ENCODE data around the gene DCUN1D4.
"Not testable (repeated sequence)": the region's sequence is repeated elsewhere in the genome, so short reads cannot be mapped to it uniquely, and the experiment has no call there.

The DCUN1D4 gene

DNA sequence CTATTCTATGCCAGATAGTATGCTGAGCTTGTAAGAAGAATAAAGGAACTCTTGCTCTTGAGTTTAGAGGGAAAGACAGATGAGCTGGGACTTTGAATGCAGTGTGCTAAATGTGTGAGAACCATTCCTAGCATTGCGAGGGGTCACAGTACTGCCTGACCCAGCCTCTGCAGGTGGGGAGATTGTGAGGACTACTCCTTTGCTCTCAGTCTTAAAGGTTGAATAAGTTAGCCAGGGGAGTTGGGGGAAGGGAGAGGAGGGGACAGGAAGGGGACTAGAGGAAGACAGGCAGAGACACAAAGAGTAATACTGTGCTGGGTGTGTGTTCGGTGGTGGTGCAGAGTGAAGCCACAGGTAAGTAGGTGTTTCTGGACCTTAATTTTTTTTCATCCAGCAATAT is 41.7 kb downstream of the DCUN1D4 start:
- no peaks in the 10 kb centered on the region for H3K27me3 ChIP-seq (replicated peaks; ENCODE audit: control insufficient read depth, insufficient read depth, low read length)
- no peak overlapping the region for H3K4me3 ChIP-seq (replicated peaks; ENCODE audit: low read depth, low read length)
- peaks cover 4% of the 10 kb centered on the region for H3K36me3 ChIP-seq (ENCODE audit: control insufficient read depth, insufficient read depth, low read length)
- TF ChIP-seq, protein P1, sequence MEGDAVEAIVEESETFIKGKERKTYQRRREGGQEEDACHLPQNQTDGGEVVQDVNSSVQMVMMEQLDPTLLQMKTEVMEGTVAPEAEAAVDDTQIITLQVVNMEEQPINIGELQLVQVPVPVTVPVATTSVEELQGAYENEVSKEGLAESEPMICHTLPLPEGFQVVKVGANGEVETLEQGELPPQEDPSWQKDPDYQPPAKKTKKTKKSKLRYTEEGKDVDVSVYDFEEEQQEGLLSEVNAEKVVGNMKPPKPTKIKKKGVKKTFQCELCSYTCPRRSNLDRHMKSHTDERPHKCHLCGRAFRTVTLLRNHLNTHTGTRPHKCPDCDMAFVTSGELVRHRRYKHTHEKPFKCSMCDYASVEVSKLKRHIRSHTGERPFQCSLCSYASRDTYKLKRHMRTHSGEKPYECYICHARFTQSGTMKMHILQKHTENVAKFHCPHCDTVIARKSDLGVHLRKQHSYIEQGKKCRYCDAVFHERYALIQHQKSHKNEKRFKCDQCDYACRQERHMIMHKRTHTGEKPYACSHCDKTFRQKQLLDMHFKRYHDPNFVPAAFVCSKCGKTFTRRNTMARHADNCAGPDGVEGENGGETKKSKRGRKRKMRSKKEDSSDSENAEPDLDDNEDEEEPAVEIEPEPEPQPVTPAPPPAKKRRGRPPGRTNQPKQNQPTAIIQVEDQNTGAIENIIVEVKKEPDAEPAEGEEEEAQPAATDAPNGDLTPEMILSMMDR (IDR thresholded peaks at IDR 0.05; ENCODE audit: insufficient read depth, low read length, poor library complexity, severe bottlenecking), result no peak
- DNase-seq (ENCODE audit: extremely low read depth, insufficient read length), result no peak

DNA sequence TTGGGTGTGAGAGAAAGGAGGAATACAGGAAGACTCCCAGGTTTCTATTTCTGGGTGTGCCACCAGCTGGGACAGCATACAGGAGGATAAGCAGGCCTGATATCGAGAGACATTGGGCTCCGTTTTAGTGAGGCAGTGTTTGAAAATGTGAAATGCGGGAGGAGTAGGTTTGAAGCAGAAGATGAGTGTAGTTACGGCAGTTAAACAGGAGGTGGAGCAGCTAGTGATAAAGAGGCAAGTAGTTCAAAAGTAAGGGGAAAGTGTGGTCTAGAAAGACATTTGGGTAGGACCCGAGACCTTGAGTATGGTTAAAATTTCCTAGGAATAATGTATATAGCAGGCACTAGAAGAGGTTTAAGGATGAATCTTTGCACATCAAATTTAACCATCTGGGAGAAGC is 42.4 kb downstream of the DCUN1D4 start:
- Histone ChIP-seq H3K27me3 (replicated peaks; ENCODE audit: control insufficient read depth, insufficient read depth, low read length) (no peaks in the 10 kb centered on the region), H3K36me3 (ENCODE audit: control insufficient read depth, insufficient read depth, low read length) (peaks cover 2% of the 10 kb centered on the region), H3K4me3 (replicated peaks; ENCODE audit: low read depth, low read length) (no peak overlapping the region)
- no peak for DNase-seq (ENCODE audit: extremely low read depth, insufficient read length)
- TF ChIP-seq, protein P1 (IDR thresholded peaks at IDR 0.05; ENCODE audit: insufficient read depth, low read length, poor library complexity, severe bottlenecking), result peak; percentile 42

DNA sequence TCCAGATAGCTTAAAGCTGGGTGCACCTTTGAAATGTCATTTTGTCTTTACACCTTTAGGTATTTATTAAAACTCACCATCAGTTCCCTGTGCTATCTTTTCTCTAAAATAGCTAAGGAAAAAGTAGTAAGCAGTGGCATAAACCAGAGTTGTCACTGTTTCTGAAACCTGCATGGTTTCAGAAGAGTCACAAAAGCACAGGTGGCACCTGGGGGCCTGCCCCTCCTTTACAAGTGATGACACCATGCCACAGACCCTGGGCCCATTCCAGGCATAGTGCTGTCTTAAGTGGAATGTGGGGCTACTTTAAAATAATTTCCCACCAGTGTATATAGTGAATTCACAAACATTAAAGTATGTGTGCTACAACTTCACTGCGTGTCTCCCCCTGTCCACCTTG is 47.8 kb downstream of the DCUN1D4 start:
- H3K36me3 ChIP-seq (ENCODE audit: control insufficient read depth, insufficient read depth, low read length), result peaks cover 4% of the 10 kb centered on the region
- TF ChIP-seq, protein P1 (IDR thresholded peaks at IDR 0.05; ENCODE audit: insufficient read depth, low read length, poor library complexity, severe bottlenecking), result no peak
- DNase-seq (ENCODE audit: extremely low read depth, insufficient read length), result no peak

DNA sequence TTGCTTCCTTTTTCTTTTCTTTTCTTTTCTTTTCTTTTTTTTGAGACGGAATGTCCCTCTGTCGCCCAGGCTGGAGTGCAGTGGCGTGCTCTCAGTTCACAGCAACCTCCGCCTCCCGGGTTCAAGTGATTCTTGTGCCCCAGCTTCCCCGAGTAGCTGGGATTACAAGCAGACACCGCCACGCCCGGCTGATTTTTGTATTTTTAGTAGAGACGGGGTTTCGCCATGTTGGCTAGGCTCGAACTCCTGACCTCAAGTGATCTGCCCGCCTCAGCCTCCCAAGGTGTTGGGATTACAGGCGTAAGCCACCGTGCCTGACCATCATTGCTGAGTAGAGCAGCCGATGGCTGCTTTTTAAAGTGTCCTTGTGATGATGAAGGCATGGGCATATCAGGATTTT is 50.4 kb downstream of the DCUN1D4 start:
- not testable (repeated sequence) for H3K4me3 ChIP-seq (replicated peaks; ENCODE audit: low read depth, low read length); H3K36me3 ChIP-seq (ENCODE audit: control insufficient read depth, insufficient read depth, low read length); H3K27me3 ChIP-seq (replicated peaks; ENCODE audit: control insufficient read depth, insufficient read depth, low read length); DNase-seq (ENCODE audit: extremely low read depth, insufficient read length)

More for the DNA sequence above, 47.8 kb downstream of the DCUN1D4 start:
- Histone ChIP-seq H3K4me3 (replicated peaks; ENCODE audit: low read depth, low read length) (no peak overlapping the region), H3K27me3 (replicated peaks; ENCODE audit: control insufficient read depth, insufficient read depth, low read length) (no peaks in the 10 kb centered on the region)

DNA sequence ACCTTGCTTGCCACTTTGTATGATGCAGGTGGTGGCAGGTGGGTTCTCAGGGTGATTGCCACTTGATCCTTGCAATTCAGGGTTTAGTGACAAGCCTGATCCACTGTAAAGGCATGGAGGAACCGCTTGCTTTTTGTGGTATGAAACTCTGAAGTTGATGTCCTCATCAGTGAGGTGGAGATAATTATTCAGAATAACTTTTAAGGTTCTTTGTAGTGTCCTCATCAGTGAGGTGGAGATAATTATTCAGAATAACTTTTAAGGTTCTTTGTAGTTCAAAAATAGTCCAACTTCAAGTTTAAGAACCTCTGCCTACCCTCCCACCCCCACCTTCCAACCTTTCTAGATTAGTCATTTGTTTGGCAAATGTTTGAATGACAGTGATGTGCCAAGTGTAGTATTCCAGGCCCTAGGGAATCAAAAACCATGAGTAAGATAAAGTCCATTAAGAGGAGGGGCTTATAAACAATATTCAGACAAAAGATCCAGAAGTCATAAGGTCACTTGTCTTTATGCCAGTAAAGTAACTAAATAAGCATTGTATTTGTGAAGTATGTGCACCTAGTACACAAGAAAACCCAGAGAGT is 51.2 kb downstream of the DCUN1D4 start:
- no peaks in the 10 kb centered on the region for H3K27me3 ChIP-seq (replicated peaks; ENCODE audit: control insufficient read depth, insufficient read depth, low read length)
- TF ChIP-seq, protein P1 (IDR thresholded peaks at IDR 0.05; ENCODE audit: insufficient read depth, low read length, poor library complexity, severe bottlenecking), result no peak
- no peak for DNase-seq (ENCODE audit: extremely low read depth, insufficient read length)
- no peak overlapping the region for H3K4me3 ChIP-seq (replicated peaks; ENCODE audit: low read depth, low read length)
- H3K36me3 ChIP-seq (ENCODE audit: control insufficient read depth, insufficient read depth, low read length), result peaks cover 4% of the 10 kb centered on the region

DNA sequence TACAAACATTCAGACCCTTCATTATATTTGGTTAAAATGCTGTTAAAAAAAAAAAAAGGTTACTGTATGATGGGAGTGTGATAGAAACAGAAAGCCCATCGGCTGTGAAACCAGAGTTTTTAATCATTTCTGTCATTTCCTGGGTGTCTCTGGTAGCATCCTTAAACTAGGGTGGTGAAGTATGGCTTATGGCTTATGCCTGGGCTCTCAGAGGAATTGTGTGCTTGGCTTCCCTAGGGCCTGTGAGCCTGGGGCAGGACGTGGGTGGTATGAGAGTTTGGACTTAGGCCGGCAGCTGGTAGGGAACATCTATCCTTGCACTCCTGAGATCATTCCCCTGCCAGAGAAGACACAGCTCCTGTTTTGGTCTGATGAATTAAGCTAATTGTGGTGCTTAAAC is 52.2 kb downstream of the DCUN1D4 start:
- H3K36me3 ChIP-seq (ENCODE audit: control insufficient read depth, insufficient read depth, low read length), result peaks cover 4% of the 10 kb centered on the region
- peak; percentile 20 for DNase-seq (ENCODE audit: extremely low read depth, insufficient read length)

More for the DNA sequence above, 52.2 kb downstream of the DCUN1D4 start:
- no peak overlapping the region for H3K4me3 ChIP-seq (replicated peaks; ENCODE audit: low read depth, low read length)
- no peaks in the 10 kb centered on the region for H3K27me3 ChIP-seq (replicated peaks; ENCODE audit: control insufficient read depth, insufficient read depth, low read length)
- TF ChIP-seq, protein P1 (IDR thresholded peaks at IDR 0.05; ENCODE audit: insufficient read depth, low read length, poor library complexity, severe bottlenecking), result no peak
